ENCODE results near the gene ANKZF1.
A peak's percentile ranks its signal among the peaks of the same experiment; 100 is the strongest.
"Not testable (repeated sequence)": the region's sequence is repeated elsewhere in the genome, so short reads cannot be mapped to it uniquely, and the experiment has no call there.

ANKZF1 gene, protein sequence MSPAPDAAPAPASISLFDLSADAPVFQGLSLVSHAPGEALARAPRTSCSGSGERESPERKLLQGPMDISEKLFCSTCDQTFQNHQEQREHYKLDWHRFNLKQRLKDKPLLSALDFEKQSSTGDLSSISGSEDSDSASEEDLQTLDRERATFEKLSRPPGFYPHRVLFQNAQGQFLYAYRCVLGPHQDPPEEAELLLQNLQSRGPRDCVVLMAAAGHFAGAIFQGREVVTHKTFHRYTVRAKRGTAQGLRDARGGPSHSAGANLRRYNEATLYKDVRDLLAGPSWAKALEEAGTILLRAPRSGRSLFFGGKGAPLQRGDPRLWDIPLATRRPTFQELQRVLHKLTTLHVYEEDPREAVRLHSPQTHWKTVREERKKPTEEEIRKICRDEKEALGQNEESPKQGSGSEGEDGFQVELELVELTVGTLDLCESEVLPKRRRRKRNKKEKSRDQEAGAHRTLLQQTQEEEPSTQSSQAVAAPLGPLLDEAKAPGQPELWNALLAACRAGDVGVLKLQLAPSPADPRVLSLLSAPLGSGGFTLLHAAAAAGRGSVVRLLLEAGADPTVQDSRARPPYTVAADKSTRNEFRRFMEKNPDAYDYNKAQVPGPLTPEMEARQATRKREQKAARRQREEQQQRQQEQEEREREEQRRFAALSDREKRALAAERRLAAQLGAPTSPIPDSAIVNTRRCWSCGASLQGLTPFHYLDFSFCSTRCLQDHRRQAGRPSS

DNA sequence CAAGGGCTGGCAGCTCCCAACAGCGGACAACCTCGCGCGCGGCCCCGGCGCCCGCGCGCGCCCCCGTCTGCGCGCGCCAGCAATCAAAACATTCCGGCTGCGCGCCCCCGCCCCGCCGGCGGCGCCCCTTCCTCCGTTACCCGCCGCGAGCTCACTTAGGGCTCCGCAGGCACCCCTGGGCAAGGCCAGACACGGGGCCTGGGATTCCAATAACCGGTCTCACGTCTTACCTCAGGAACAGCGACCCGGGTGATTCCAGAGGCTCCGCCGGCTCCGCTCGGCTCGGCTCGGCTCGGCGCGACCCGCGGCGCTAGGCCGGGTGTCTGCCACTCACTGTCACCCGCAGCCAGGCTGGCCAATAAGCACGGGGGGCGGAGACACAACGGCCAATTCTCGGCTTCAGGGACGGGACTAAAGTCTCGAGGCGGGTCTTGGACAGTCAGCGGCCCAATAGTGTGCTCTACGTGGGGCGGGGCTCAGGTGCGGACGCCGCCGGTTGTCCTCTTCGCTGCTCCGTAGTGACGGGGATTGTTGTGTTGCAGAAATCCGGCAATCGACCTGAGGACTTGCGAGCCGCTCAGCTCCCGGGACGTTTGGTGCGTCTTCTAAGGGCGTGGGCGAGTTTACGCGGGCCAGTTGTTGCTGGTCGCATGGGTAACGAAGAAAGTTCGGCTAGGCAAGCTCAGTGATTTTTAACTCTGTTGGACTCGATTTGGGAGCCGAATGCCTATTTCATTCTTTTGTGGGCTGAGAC is at the start of gene ANKZF1, which contains the start of gene ATG9A:
Gene ANKZF1 (plus strand): TSS at position 502 of the 754 bp plus-strand sequence. CDS start 452 bp downstream, outside the sequence.
Gene ATG9A (minus strand): TSS at position 332 of the 754 bp plus-strand sequence. CDS start 1,612 bp downstream, outside the sequence.
- peak; percentile 99 for DNase-seq

DNA sequence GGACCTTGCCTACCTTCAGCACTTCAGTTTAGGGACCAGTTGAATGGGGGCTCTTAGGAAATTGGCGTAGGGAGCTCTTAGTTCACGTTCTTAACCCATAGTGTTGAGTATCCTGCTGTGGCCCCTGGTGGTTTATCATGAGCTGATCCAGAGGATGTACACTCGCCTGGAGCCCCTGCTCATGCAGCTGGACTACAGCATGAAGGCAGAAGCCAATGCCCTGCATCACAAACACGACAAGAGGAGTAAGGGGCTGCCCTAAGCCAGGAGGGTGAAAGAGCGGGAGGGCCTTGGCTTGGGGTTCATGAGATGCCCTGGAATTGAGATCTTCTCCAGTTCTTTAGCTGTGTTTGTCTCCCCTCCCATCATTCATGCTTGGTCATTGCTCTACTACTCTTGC is 48.6 kb upstream of the ANKZF1 start:
- DNase-seq, result no peak

DNA sequence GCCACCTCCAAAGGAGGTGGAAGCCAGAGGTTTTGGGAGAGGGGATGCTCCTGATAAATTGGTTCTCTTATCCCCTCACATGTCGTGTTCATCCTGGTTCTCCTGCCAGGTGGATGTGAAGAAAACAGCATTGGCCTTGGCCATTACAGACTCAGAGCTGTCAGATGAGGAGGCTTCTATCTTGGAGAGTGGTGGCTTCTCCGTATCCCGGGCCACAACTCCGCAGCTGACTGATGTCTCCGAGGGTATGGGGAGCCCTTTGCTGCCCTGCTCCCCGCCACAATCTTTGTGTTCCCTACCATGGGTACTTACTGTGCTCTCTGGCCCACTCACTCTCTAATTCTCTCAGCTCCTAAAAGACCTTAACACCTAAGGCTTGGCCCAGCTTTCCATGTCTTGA is 48.1 kb upstream of the ANKZF1 start:
- no peak for DNase-seq

DNA sequence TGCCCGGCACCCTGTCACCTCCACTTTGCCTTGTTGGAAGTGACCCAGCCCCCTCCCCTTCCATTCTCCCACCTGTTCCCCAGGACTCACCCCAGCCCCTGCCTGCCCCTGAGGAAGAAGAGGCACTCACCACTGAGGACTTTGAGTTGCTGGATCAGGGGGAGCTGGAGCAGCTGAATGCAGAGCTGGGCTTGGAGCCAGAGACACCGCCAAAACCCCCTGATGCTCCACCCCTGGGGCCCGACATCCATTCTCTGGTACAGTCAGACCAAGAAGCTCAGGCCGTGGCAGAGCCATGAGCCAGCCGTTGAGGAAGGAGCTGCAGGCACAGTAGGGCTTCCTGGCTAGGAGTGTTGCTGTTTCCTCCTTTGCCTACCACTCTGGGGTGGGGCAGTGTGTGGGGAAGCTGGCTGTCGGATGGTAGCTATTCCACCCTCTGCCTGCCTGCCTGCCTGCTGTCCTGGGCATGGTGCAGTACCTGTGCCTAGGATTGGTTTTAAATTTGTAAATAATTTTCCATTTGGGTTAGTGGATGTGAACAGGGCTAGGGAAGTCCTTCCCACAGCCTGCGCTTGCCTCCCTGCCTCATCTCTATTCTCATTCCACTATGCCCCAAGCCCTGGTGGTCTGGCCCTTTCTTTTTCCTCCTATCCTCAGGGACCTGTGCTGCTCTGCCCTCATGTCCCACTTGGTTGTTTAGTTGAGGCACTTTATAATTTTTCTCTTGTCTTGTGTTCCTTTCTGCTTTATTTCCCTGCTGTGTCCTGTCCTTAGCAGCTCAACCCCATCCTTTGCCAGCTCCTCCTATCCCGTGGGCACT is 47.1 kb upstream of the ANKZF1 start:
- no peak for DNase-seq

DNA sequence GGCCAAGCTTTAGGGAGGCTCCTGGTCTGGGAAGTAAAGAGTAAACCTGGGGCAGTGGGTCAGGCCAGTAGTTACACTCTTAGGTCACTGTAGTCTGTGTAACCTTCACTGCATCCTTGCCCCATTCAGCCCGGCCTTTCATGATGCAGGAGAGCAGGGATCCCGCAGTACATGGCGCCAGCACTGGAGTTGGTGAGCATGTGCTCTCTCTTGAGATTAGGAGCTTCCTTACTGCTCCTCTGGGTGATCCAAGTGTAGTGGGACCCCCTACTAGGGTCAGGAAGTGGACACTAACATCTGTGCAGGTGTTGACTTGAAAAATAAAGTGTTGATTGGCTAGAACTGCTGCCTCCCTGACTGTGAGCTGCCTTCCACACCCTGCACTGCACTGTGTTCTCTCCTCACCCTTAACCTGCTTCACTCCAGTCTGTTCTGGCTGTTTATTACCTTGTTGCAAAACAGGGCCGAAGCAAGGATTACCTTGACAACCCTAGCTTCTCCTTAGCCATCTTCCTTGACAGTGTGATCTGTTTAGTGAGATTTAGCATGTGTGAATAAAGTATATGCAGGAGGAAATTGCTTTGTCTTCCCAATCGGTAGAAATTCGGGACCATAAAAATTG is 46.3 kb upstream of the ANKZF1 start:
- no peak for DNase-seq

DNA sequence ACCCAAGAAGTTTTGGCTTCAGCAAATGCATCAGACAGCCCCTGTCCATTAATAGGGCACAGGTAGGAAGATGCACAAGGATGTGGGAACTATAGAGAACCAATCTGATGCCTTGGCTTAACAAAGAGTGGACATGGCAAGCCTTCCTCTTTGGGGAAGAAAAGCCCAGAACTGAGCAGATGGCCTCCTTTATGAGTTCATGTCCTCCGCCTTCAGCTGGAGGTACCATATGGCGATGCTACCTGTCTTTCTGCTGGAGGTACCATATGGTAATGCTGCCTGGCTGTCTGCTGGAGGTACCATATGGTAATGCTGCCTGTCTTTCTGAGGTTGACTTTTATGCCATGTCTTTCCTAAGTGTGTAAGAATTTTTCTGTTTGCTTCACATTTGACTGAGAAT is 45.5 kb upstream of the ANKZF1 start:
- no peak for DNase-seq

DNA sequence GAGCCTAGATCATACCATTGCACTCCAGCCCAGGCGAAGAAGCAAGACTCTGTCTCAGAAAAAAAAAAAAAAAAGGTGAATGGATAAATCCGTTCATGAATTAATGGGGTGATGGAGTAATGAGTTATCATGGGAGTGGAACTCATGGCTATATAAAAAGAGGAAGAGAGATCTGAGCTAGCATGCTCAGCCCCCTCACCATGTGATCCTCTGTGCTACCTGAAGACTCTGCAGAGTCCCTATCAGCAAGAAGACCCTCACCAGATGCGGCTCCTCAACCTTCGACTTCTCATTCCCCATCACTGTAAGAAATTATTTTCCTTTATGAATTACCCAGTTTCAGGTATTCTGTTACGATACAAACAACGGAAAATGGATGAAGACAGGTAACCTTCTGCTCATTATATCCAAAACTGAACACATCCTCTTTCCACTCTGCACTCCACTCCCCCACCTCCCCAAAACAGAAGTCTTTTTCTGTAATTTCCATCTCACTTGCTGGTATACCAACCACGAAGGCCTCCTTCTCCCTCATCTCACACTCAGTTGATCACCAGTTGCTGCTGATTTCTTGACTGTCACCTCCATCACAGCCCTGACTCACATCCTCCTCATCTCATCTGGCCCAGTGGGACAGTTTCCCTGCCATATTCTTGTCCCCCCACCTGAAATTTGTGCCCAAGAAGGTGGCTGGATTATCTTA is 42.7 kb upstream of the ANKZF1 start:
- DNase-seq, result peak in 1 of 2 experiments; percentile 29

DNA sequence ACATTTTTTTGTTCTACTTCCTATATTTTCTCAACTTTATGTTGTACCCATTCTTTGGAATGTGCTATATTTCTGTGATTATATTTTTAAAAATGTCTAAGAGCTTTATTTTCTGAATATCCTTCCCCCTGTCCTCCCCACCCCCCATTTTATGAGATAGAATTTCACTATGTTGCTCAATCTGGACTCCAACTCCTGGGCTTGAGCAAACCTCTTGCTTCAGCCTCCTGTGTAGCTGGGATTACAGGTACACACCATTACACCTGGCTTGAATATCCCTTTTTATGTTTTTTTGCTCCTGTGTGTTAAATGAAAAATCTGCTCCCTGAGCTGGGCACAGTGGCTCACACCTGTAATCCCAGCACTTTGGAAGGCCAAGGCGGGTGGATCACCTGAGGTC is 32.2 kb upstream of the ANKZF1 start:
- DNase-seq, result no peak

DNA sequence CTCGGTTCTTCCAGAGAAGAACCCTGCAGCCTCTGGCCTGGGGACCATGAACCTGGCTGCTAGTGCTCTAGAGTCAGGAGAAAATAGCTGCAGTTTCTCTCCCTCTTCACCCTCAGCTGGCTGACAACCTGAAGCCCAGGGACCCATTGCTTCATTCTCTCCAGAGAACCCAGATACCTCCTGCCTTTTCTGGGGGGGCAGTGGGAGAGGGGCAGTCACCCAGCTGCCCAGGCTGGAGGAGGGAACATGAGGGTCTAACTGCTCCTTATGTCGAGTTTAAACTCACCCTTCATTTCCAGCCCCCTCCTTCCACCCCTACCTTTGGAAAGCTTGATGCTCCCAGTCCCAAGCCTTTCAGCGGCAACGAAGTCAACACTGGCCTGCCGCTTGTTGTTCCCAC is 30.6 kb upstream of the ANKZF1 start:
- DNase-seq, result no peak

DNA sequence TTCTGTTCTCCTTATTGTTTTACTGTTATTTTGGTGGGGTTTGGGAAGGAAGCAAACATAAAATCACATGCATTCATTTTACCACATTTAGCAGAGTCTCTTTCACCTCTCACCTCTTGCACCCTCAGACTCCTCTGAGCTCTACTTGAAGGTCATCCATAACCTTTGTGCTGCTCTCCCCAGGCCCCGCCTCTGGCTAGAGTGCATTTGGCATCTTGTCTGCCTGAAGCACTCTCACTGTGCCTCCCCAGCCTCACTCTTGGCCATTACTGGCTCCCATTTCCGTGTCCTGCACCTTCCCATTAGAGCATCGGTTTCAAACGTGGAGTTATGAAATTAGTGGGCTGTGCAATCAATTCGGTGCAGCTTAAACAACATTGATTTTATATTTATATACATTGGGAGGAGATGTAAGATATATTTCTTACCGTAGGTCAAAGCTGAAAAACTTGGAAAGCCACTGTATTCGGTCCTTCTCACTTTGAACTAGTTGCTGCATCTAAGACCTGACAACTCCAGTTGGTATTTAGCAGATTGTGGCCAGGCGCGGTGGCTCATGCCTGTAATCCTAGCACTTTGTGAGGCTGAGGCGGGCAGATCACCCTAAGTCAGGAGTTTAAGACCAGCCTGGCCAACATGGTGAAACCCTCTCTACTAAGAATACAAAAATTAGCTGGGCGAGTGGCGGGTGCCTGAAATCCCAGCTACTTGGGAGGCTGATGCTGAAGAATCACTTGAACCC is 30.0 kb upstream of the ANKZF1 start:
- DNase-seq, result no peak

DNA sequence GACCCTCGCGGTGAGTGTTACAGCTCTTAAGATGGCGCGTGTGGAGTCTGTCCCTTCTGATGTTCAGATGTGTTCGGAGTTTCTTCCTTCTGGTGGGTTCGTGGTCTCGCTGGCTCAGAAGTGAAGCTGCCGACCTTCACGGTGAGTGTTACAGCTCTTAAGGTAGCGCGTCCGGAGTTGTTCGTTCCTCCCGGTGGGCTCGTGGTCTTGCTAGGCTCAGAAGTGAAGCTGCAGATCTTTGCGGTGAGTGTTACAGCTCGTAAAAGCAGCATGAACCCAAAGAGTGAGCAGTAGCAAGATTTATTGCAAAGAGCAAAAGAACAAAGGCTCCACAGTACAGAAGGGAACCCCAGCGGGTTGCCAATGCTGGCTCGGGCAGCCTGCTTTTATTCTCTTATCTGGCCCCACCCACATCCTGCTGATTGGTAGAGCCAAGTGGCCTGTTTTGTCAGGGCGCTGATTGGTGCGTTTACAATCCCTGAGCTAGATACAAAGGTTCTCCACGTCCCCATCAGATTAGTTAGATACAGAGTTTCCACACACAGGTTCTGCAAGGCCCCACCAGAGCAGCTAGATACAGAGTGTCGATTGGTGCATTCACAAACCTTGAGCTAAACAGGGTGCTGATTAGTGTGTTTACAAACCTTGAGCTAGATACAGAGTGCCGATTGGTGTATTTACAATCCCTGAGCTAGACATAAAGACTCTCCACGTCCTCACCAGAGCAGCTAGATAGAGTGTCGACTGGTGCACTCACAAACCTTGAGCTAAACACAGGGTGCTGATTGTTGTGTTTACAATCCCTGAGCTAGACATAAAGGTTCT is 28.9 kb upstream of the ANKZF1 start:
- DNase-seq, result not testable (repeated sequence)

DNA sequence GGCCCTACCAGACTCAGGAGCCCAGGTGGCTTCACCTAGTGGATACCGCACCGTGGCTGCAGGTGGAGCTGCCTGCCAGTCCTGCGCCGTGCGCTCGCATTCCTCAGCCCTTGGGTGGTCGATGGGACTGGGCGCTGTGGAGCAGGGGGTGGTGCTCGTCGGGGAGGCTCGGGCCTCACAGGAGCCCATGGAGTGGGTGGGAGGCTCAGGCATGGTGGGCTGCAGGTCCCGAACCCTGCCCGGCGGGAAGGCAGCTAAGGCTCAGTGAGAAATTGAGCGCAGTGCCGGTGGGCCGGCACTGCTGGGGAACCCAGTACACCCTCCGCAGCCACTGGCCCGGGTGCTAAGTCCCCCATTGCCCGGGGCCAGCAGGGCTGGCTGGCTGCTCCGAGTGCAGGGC is 28.3 kb upstream of the ANKZF1 start:
- not testable (repeated sequence) for DNase-seq

DNA sequence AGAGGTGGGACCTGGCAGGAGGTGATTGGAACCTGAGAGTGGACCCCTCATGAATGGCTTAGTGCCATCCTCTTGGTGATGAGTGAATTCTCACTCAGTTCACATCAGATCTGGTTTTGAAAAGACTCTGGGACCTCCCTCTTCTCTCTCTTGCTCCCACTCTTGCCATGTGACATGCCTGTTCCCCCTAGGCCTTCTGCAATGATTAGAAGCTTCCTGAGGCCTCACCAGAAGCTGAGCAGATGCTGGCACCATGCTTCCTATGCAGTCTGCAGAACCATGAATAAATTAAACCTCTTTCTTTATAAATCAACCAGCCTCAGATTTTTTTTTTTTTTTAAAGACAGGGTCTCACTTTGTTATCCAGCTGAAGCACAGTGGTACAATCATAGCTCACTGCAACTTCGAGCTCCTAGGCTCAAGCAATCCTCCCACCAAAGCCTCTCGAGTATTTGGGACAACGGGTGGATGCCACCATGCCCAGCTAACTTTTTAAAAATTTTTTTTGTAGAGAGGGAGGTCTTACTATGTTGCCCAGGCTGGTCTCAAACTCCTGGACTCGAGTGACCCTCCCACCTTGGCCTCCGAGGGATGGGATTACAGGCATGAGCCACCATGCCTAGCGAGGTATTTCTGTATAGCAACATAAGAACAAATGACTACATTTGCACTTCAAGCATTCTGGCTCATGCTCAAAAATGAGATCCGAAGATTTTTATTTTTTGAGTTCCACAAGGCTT is 25.0 kb upstream of the ANKZF1 start:
- no peak for DNase-seq

DNA sequence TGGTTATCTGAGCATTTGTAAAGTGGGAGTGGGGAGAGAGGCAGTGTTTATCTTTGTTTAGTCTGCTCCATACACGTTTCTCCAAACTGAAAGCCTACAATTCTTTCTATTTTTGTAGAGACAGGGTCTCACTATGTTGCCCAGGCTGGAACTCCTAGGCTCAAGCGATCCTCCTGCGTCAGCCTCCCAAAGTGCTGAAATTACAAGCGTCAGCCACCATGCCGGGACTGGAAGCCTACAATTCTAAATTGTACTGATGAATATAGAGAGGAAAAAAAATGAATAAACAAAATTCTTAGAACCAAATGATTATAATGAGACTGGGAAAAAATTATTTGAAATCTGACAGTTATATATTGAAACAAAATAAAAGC is 24.5 kb upstream of the ANKZF1 start:
- no peak for DNase-seq

DNA sequence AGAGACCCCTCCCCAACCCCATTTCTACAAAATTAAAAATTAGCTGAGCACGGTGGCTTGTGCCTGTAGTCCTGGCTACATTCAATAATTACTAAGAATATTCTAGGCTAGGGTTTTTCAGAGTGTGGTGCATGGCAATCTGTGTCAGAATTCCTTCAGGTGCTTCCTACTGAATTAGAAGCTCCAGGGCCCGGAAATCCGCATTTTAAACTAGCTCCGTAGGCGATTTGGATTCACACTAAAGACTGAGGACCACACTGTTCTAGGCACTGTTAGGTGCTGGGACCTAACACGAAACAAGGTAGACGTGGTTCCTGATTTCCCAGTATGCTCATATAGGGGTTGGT is 23.7 kb upstream of the ANKZF1 start:
- DNase-seq, result no peak

DNA sequence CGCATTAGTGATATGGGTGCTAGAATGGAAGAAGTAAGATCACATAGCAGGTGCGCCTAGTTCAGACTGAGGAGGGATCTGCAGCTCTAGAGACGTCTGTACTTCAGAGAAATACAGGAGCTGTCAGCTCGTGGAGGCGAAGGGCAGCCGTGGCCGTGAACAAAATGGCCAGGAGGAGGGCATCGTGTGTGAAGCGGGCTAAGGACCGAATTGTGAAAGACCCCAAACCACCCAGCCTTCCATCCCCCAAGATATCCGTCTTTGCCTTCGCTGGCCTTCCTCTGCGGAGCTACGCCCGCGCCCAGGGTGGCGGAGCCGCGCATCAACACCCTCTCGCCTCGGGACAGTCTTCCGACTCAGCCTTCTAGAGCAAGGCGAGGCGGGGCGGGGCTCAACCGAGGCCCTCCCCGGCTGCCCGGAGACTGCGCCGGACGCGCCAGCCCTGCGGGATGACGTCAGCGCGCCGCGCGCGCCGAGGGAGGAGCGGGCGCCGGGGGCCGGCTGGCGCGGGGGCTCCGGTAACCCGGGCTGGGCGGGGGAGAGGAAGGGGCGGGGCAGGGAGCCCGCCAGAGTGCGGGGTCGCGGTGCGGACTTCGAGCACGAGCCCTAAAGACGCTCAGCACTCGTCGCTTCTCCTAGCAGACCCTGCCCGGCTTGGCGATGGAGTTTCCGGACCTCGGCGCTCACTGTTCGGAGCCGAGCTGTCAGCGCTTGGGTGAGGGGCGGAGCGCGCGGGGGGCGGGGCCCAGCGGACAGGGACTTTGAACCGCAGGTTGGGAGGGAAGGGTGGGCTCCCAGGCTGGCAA is 23.1 kb upstream of the ANKZF1 start, which contains the start of gene ZFAND2B:
Gene ZFAND2B (plus strand): TSS at position 455 of the 806 bp plus-strand sequence. CDS start 206 bp downstream, at position 661.
- DNase-seq, result peak; percentile 93 to 94

DNA sequence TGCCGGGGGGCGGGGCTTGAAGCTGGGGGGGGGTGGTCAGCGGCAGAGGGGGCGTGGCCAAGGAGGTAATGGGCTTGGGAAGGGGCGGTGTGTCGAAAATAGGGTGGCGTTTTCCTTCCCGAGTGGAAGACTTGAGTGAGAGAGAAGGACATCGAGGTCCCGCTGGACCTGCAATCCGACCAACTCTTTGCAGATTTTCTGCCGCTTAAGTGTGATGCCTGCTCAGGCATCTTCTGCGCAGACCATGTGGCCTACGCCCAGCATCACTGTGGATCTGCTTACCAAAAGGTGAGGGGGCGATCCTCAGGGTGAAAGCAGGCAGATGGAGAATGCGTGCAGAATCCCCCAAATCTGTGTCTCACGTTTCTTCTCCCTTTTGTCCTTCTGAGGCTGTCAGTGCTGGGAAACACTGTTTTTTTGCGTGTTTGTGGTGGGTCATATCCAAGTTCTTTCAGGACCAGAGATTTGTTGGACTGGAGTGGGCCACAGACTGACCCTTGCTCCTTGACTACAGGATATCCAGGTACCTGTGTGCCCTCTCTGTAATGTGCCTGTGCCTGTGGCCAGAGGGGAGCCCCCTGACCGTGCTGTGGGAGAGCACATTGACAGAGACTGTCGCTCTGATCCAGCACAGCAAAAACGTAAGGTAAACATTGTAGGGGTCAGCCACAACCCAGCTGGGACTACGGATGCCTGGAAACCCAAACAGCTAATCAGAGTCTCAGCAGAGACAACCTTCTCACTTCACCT is 22.3 kb upstream of the ANKZF1 start:
- DNase-seq, result no peak
